HCT116 (cell line): Measurements from ENCODE around the gene KSR2. TPM values are rescaled to one million over a fixed set of nuclear protein-coding genes. Genes with fewer than 3 reads are reported as not detected.

Source experiments
- ATAC-seq: fragments of 200-7000 bp; cut with Tn5 transposase; 2 replicates; pipeline ENCODE4 v1.9.1; 2020; ENCODE audit warnings: mild to moderate bottlenecking, moderate library complexity
- BruUV-seq: library from RNA; stranded (reverse); fragments of 400-500 nt; replicated peaks from 2 replicates; lab custom pipeline; 2021; lab: Mats Ljungman, UMichigan
- CTCF ChIA-PET: fragments of 300-600 bp; sonication (Branson Sonifier 250); formaldehyde crosslinking; loops from one replicate; lab custom pipeline; 2021; ENCODE audit warnings: antibody characterized with exemption; lab: Charles Lee
- POLR2A ChIA-PET: fragments of 300-600, 350-600 bp; sonication (Branson Sonifier 250); formaldehyde crosslinking; loops from one replicate; lab custom pipeline; 2021; ENCODE audit warnings: antibody characterized with exemption; lab: Charles Lee
- RAD21 ChIA-PET, 2 experiments: fragments of 300-600 bp; sonication (Branson Sonifier 250); formaldehyde crosslinking; loops; one replicate each; lab custom pipeline; 2023; ENCODE audit warnings: low total read pairs in 2 of 2; ENCODE audit not compliant: uncharacterized antibody in 2 of 2, unreplicated experiment in 2 of 2, low non-redundant PET in 1 of 2; lab: Charles Lee
- DNase-seq: peaks from one replicate; pipeline ENCODE4 v3.0.0-alpha.2; 2010; ENCODE audit warnings: low read depth, low spot score
- H2AFZ ChIP-seq: fragments of 200-600 bp; shearing (Covaris generic), sonication (generic); 2 replicates; pipeline ENCODE4 v1.6.1; 2017; ENCODE audit warnings: low read depth, mixed run types, mixed read lengths, antibody characterized with exemption, low read length; ENCODE audit not compliant: poor library complexity, severe bottlenecking
- H3K27ac ChIP-seq: 2 replicates; pipeline ENCODE4 v1.5.1; 2012; ENCODE audit warnings: low read depth, low read length
- H3K27me3 ChIP-seq: fragments of 200-600 bp; sonication (generic); 2 replicates; pipeline ENCODE4 v1.6.1; 2016; ENCODE audit warnings: mixed run types, low read length, mixed read lengths; ENCODE audit not compliant: insufficient read depth
- H3K36me3 ChIP-seq, 2 experiments: fragments of 200-500 bp in 1 of 2; fragments of 200-600 bp in 1 of 2; sonication (Bioruptor generic) in 1 of 2; sonication (generic) in 1 of 2; 2 replicates each; pipeline versions ENCODE4 v1.5.1 to v1.6.1; 2014 to 2016; ENCODE audit warnings: low read length in 2 of 2, inconsistent platforms in 1 of 2, mixed read lengths in 1 of 2, mixed run types in 1 of 2; ENCODE audit not compliant: insufficient read depth in 2 of 2, control insufficient read depth in 1 of 2
- H3K4me1 ChIP-seq, 2 experiments: fragments of 200-600 bp in 1 of 2; sonication (generic) in 1 of 2; 2 replicates each; pipeline versions ENCODE4 v1.5.1 to v1.6.1; 2012 to 2017; ENCODE audit warnings: low read length in 2 of 2, inconsistent platforms in 1 of 2, mild to moderate bottlenecking in 1 of 2, mixed read lengths in 1 of 2, mixed run types in 1 of 2, moderate library complexity in 1 of 2; ENCODE audit not compliant: insufficient read depth in 2 of 2, control insufficient read depth in 1 of 2
- H3K4me2 ChIP-seq: fragments of 200-600 bp; sonication (generic); 2 replicates; pipeline ENCODE4 v1.6.1; 2017; ENCODE audit warnings: mixed run types, low read length, mixed read lengths
- H3K4me3 ChIP-seq, 2 experiments: fragments of 200-600 bp in 1 of 2; sonication (generic) in 1 of 2; replicated peaks in 1 of 2; 2 replicates each; pipeline ENCODE4 v1.5.1; 2011 to 2016; ENCODE audit warnings: low read length in 2 of 2, control low read depth in 1 of 2, low read depth in 1 of 2, mild to moderate bottlenecking in 1 of 2, mixed read lengths in 1 of 2, mixed run types in 1 of 2
- H3K79me2 ChIP-seq: fragments of 200-600 bp; sonication (generic); 2 replicates; pipeline ENCODE4 v1.6.1; 2017; ENCODE audit warnings: mild to moderate bottlenecking, mixed run types, low read length, moderate library complexity, mixed read lengths; ENCODE audit not compliant: insufficient read depth
- H3K9ac ChIP-seq: fragments of 200-600 bp; sonication (generic); 2 replicates; pipeline ENCODE4 v1.6.1; 2016; ENCODE audit warnings: low read length, mixed read lengths
- H3K9me2 ChIP-seq: fragments of 200-600 bp; sonication (generic), shearing (Covaris generic); 2 replicates; pipeline ENCODE4 v1.6.1; 2017; ENCODE audit warnings: mixed run types, mild to moderate bottlenecking, moderate library complexity; ENCODE audit not compliant: insufficient read depth
- H3K9me3 ChIP-seq, 2 experiments: fragments of 200-500 bp in 1 of 2; fragments of 200-600 bp in 1 of 2; sonication (Bioruptor generic) in 1 of 2; sonication (generic) in 1 of 2; 2 replicates each; pipeline ENCODE4 v1.6.1; 2014 to 2017; ENCODE audit warnings: low read length in 2 of 2, mixed read lengths in 2 of 2, inconsistent platforms in 1 of 2, low read depth in 1 of 2, mild to moderate bottlenecking in 1 of 2, mixed run types in 1 of 2, moderate library complexity in 1 of 2; ENCODE audit not compliant: control insufficient read depth in 1 of 2, insufficient read depth in 1 of 2
- H4K20me1 ChIP-seq: fragments of 200-600 bp; sonication (generic), shearing (Covaris generic); 2 replicates; pipeline ENCODE4 v1.6.1; 2017; ENCODE audit warnings: mixed run types, mild to moderate bottlenecking, moderate library complexity; ENCODE audit not compliant: insufficient read depth
- CBX3 ChIP-seq: IDR thresholded peaks from 2 replicates; pipeline ENCODE4 v1.6.1; 2012; ENCODE audit warnings: low read depth
- CEBPB ChIP-seq: IDR thresholded peaks from 2 replicates; pipeline ENCODE4 v1.6.1; 2012; ENCODE audit warnings: low read depth
- EGR1 ChIP-seq: IDR thresholded peaks from 2 replicates; pipeline ENCODE4 v1.6.1; 2012; ENCODE audit warnings: low read depth
- EZH2 ChIP-seq: fragments of 200-600 bp; sonication (generic); IDR thresholded peaks from 2 replicates; pipeline ENCODE4 v1.6.1; 2017; ENCODE audit warnings: antibody characterized with exemption, mixed run types
- EZH2phosphoT487 ChIP-seq: fragments of 200-600 bp; IDR thresholded peaks from 2 replicates; pipeline ENCODE4 v1.6.1; 2018; ENCODE audit warnings: antibody characterized with exemption, borderline replicate concordance
- FOSL1 ChIP-seq: IDR thresholded peaks from 2 replicates; pipeline ENCODE4 v1.6.1; 2012; ENCODE audit warnings: low read depth
- JUND ChIP-seq: IDR thresholded peaks from 2 replicates; pipeline ENCODE4 v1.6.1; 2012
- POLR2A ChIP-seq: IDR thresholded peaks from 2 replicates; pipeline ENCODE4 v1.7.0; 2011; ENCODE audit warnings: borderline replicate concordance; ENCODE audit not compliant: insufficient read depth, insufficient read length; ENCODE audit errors: extremely low read depth
- RAD21 ChIP-seq: IDR thresholded peaks from 2 replicates; pipeline ENCODE4 v1.6.1; 2012; ENCODE audit warnings: low read depth, mild to moderate bottlenecking
- SIN3A ChIP-seq: IDR thresholded peaks from 2 replicates; pipeline ENCODE4 v1.6.1; 2012; ENCODE audit warnings: low read depth
- SRF ChIP-seq: IDR thresholded peaks from 2 replicates; pipeline ENCODE4 v1.6.1; 2012; ENCODE audit warnings: low read depth
- TCF7L2 ChIP-seq: IDR thresholded peaks from 2 replicates; pipeline ENCODE4 v1.7.0; 2011; ENCODE audit warnings: borderline replicate concordance, inconsistent platforms; ENCODE audit not compliant: insufficient read depth, insufficient read length; ENCODE audit errors: extremely low read depth
- YY1 ChIP-seq: IDR thresholded peaks from 2 replicates; pipeline ENCODE4 v1.6.1; 2011; ENCODE audit warnings: low read length, low read depth, moderate library complexity, mild to moderate bottlenecking; ENCODE audit not compliant: insufficient replicate concordance; ENCODE audit errors: extremely low read depth
- ZFX ChIP-seq: fragments of 450-650 bp; IDR thresholded peaks from 2 replicates; pipeline ENCODE4 v1.6.1; 2017
- intact Hi-C: fragments of 100-400 bp; cut with micrococcal nuclease; formaldehyde crosslinking; loops from 2 replicates; pipeline ENCODE4 v1.10.0; 2022
- total RNA-seq: library from RNA; stranded (reverse); gene quantifications from one replicate; pipeline ENCODE4 v1.2.1, GENCODE V29; 2021; ENCODE audit not compliant: unreplicated experiment
- TF ChIP-seq, protein P1 (sequence below): IDR thresholded peaks from 2 replicates; pipeline ENCODE4 v1.6.1; 2012
- TF ChIP-seq, protein P2 (sequence below), 3 experiments: fragments of 200-600 bp in 1 of 3; sonication (generic) in 1 of 3; IDR thresholded peaks in 2 of 3; conservative IDR thresholded peaks in 1 of 3; 2 replicates each; pipeline ENCODE4 v1.5.1; 2012 to 2017; ENCODE audit warnings: low read depth in 2 of 3, low read length in 2 of 3, antibody characterized with exemption in 1 of 3, borderline replicate concordance in 1 of 3, control low read depth in 1 of 3, mild to moderate bottlenecking in 1 of 3, mixed read lengths in 1 of 3, mixed run types in 1 of 3, moderate library complexity in 1 of 3; ENCODE audit not compliant: insufficient read depth in 1 of 3
- TF ChIP-seq, protein P3 (sequence below): IDR thresholded peaks from 2 replicates; pipeline ENCODE4 v1.6.1; 2012; ENCODE audit warnings: low read depth
- TF ChIP-seq, protein P4 (sequence below): IDR thresholded peaks from 2 replicates; pipeline ENCODE4 v1.6.1; 2012
- TF ChIP-seq, protein P5 (sequence below): IDR thresholded peaks from 2 replicates; pipeline ENCODE4 v1.6.1; 2011; ENCODE audit warnings: mild to moderate bottlenecking, low read length, moderate library complexity; ENCODE audit not compliant: insufficient replicate concordance; ENCODE audit errors: extremely low read depth

KSR2 gene
- total RNA-seq, 1 experiment from 2014 or later: 10.1 TPM

DNA sequence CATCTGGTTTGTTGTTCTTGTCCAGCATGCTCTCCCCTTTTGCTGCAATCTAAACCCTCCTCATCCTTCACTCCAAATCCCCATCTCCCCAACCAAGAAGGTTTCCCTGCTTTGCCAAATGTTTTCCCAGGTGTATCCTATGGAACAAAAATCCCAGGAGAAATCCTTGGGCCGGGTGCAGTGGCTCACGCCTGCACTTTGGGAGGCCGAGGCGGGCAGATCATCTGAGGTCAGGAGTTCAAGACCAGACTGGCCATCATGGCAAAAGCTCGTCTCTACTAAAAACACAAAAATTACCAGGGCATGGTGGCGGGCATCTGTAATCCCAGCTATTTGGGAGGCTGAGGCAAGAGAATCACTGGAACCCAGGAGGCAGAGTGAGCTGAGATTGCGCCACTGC, 5.0 kb downstream of the KSR2 start:
- Histone ChIP-seq H3K27me3 (no peaks in the 10 kb centered on the region), H2AFZ (no peak overlapping the region), H3K4me2 (no peak overlapping the region), H4K20me1 (no peaks in the 10 kb centered on the region), H3K4me3 (no peak overlapping the region), H3K9ac (no peak overlapping the region), H3K4me1 (peaks cover 11 to 17% of the 10 kb centered on the region in 2 experiments), H3K27ac (no peak overlapping the region), H3K9me2 (no peaks in the 10 kb centered on the region), H3K9me3 (no peaks in the 10 kb centered on the region), H3K36me3 (no peaks in the 10 kb centered on the region), H3K79me2 (peaks cover 8% of the 10 kb centered on the region)
- intact Hi-C loops: no loop called here
- POLR2A ChIA-PET: no interaction called here
- ATAC-seq: no peak
- CTCF ChIA-PET: no interaction called here
- no peak for DNase-seq
- no TSS peak for BruUV-seq
- TF ChIP-seq, protein P1, sequence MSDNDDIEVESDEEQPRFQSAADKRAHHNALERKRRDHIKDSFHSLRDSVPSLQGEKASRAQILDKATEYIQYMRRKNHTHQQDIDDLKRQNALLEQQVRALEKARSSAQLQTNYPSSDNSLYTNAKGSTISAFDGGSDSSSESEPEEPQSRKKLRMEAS: no peak
- TF ChIP-seq EZH2 (no peak), SIN3A (no peak), YY1 (no peak), TCF7L2 (no peak), EZH2phosphoT487 (no peak), SRF (no peak), JUND (no peak), ZFX (no peak), RAD21 (no peak), FOSL1 (no peak), EGR1 (no peak), CBX3 (no peak), POLR2A (no peak), CEBPB (no peak)
- TF ChIP-seq, protein P2, sequence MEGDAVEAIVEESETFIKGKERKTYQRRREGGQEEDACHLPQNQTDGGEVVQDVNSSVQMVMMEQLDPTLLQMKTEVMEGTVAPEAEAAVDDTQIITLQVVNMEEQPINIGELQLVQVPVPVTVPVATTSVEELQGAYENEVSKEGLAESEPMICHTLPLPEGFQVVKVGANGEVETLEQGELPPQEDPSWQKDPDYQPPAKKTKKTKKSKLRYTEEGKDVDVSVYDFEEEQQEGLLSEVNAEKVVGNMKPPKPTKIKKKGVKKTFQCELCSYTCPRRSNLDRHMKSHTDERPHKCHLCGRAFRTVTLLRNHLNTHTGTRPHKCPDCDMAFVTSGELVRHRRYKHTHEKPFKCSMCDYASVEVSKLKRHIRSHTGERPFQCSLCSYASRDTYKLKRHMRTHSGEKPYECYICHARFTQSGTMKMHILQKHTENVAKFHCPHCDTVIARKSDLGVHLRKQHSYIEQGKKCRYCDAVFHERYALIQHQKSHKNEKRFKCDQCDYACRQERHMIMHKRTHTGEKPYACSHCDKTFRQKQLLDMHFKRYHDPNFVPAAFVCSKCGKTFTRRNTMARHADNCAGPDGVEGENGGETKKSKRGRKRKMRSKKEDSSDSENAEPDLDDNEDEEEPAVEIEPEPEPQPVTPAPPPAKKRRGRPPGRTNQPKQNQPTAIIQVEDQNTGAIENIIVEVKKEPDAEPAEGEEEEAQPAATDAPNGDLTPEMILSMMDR (IDR thresholded peaks at IDR 0.05 in 2 of 3, conservative IDR thresholded peaks at IDR 0.05 in 1 of 3; ENCODE audit: borderline replicate concordance in 1 of 3, insufficient read depth in 1 of 3, low read depth in 2 of 3, low read length in 2 of 3): no peak
- TF ChIP-seq, protein P3, sequence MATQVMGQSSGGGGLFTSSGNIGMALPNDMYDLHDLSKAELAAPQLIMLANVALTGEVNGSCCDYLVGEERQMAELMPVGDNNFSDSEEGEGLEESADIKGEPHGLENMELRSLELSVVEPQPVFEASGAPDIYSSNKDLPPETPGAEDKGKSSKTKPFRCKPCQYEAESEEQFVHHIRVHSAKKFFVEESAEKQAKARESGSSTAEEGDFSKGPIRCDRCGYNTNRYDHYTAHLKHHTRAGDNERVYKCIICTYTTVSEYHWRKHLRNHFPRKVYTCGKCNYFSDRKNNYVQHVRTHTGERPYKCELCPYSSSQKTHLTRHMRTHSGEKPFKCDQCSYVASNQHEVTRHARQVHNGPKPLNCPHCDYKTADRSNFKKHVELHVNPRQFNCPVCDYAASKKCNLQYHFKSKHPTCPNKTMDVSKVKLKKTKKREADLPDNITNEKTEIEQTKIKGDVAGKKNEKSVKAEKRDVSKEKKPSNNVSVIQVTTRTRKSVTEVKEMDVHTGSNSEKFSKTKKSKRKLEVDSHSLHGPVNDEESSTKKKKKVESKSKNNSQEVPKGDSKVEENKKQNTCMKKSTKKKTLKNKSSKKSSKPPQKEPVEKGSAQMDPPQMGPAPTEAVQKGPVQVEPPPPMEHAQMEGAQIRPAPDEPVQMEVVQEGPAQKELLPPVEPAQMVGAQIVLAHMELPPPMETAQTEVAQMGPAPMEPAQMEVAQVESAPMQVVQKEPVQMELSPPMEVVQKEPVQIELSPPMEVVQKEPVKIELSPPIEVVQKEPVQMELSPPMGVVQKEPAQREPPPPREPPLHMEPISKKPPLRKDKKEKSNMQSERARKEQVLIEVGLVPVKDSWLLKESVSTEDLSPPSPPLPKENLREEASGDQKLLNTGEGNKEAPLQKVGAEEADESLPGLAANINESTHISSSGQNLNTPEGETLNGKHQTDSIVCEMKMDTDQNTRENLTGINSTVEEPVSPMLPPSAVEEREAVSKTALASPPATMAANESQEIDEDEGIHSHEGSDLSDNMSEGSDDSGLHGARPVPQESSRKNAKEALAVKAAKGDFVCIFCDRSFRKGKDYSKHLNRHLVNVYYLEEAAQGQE: no peak
- TF ChIP-seq, protein P4, sequence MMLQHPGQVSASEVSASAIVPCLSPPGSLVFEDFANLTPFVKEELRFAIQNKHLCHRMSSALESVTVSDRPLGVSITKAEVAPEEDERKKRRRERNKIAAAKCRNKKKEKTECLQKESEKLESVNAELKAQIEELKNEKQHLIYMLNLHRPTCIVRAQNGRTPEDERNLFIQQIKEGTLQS: no peak
- TF ChIP-seq, protein P5, sequence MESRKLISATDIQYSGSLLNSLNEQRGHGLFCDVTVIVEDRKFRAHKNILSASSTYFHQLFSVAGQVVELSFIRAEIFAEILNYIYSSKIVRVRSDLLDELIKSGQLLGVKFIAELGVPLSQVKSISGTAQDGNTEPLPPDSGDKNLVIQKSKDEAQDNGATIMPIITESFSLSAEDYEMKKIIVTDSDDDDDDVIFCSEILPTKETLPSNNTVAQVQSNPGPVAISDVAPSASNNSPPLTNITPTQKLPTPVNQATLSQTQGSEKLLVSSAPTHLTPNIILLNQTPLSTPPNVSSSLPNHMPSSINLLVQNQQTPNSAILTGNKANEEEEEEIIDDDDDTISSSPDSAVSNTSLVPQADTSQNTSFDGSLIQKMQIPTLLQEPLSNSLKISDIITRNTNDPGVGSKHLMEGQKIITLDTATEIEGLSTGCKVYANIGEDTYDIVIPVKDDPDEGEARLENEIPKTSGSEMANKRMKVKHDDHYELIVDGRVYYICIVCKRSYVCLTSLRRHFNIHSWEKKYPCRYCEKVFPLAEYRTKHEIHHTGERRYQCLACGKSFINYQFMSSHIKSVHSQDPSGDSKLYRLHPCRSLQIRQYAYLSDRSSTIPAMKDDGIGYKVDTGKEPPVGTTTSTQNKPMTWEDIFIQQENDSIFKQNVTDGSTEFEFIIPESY: no peak
- RAD21 ChIA-PET: no interaction called here
